ENCODE measurements around the gene PCGF5.
"Not testable (repeated sequence)": the region's sequence is repeated elsewhere in the genome, so short reads cannot be mapped to it uniquely, and the experiment has no call there.

Gene PCGF5

DNA sequence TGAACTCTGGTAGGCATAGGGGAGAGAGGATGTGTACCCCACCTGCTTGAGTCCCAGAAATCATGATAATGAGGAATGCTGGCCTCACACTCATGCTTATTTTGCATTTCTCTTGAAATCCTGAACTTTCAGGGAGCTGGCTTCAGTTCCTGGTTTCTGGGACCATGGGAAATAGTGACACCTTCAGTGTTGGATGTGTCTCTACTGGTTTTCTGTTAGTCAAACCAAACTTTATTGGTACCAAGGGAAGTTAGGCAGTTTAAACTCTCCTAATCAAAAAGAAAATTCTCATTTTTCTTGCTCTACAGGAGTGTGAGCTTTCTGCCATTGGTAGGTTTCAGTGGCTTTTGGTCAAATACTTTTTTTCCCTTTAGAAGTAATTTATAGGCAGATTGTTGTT is 11.8 kb upstream of the PCGF5 start:
- no peak for DNase-seq

DNA sequence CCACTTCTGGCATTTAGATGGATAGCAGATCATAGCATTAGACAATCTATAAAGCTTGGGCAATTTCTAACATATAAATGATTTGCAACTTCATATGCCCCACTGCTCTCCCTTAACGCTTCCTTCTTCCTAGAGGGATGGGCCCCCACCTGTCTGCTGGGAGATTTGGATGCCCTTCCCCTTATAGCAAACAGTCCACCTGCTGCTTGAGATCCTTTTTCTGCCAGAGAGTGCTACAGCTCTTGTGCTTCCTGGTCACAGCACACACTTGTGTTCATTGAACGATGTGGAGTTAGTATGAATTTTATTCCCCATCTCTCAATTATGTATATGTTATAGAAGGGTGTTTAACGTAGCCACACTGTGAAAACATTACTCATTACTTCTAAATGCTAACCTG is 10.4 kb upstream of the PCGF5 start:
- no peak for DNase-seq

DNA sequence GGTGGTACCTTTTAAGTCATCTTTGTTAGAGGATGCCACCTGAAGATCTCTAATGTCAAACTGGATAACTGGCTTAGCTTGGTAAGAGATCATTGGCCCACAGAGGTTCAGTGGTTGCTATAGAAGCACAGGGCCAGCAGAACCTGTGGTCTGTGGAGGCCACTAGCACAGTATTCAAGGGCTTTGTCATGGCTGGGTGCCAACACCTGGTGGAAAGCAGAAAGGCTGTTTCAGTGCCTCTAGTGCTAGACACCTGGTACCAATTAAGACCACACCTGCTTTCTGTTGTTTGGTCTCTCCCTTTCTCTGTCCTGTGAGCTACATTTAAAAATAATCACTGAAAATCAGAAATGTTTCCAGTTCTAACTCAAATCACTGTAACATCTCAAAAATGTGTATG is 10.0 kb upstream of the PCGF5 start:
- DNase-seq = no peak

DNA sequence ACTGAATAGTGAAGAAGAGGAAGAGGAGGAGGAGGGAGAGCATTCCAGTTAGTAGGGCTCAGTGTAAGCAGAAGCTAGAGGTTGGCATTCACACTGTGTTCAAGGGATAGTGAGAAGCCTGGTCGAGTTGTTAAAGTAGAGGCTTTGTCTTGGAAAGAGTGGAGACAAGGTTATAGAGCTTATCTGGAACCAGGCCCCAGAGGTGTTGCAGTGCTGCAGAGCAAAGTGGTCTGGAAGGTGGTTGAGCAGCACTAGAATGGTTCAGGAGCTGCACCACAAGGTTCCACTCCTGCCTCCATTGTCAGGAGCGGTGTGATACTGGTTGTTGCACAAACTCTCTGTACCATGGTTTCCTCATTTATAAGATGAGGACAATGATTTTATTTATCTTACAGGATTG is 8.8 kb upstream of the PCGF5 start:
- DNase-seq = no peak

DNA sequence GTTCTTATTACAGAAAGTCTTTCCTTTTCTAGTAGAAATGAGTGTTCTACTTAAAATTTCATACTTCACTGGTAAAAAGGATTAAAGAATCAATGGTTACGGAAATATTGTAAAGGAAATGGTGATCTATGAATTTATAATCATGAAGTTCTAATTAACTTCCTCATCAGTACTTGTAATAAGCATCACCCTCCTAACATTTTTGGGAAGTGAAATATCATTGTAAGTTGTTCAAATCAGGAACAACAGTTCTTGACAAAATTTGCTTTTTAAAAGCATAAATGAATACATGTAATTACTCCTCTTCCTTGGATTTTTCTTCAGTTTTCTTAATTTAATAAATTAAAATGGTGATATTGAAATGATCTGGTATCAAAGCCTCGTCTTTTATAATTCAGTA is 5.6 kb upstream of the PCGF5 start:
- no peak for DNase-seq

GRCh38 chr10:91215384-91215783 is 5.1 kb upstream of the PCGF5 start:
- DNase-seq = no peak

DNA sequence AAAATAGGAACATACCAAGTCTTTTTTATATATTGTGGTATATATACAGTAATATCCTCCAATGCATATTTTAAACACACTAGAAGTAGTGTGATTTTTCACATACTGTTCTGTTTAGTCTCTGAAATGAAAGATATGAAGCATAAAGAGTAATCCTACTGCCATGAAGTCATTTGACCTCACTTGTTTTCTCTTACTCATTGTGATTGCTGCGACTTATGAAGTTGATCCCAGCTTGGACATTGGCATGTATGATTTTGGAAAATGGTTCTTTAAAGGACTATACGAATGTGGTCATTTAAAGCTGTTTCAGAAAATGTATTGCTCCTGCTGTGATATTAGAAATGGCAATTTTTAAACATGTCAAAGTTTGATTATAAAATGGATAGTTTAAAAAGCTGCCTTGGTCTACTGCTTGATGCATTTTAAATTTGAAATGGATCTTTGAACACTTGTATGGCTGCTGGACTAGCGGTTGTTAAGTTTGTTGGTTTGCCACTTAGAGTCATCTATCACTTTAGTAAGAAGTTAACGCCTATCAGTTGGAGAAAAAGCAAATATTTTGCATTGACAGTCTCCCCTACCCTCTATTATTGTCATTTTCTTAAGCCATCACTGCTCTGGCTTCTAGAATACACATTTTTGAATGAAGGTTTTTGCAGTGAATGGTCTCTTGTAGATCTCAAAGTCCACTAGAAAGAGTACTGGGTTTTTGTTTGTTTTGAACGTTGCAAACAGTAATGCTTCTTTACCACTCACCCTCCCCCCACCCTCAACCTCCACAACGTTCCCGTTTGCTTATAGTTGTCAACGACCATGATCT is 881 bp upstream of the PCGF5 start:
- DNase-seq = no peak

- DNase-seq = peak in 8 of 51 donors; percentile 7 to 47 (median 16)
Observed at GRCh38 chr10:91220954-91221675, 652 bp downstream of the PCGF5 start.

DNA sequence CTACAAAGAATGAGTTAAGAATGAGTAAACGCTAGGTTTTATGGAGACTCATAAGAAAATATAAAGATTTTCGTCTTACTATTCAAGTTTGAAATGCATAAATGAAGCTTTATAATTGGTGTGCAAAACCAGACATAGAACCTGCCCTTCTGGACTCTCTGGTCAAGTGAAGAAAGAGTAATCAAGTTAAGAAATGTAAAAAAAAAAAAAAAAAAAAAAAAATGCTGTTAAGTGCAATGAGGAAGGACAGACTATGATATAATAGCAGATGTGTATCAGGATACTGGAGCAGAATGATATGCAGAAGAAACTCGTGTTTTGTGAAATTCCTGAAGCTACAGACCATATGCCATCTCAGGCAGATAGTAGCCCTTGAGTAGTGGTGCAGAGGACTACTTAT is 5.6 kb downstream of the PCGF5 start:
- no peak for DNase-seq

- DNase-seq = no peak
Observed at GRCh38 chr10:91227576-91227975, 7.1 kb downstream of the PCGF5 start.

DNA sequence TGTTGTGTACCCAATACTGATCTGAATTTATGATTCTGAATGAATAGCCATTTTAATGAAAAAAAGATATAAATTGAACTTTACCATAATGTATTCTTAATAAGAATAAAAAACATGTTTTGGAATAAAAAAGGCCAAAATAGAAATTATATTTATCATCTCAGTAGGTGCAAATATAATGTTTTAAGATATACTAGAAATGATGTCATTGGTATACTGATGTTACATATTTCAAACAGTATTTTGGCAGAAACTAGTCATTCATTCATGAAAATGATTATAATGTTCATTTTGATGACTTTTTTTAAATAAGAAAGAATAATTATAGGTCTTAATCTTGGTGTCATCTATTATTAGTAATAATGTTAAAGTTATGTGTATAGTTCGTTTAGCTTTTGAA is 9.2 kb downstream of the PCGF5 start:
- no peak for DNase-seq

DNA sequence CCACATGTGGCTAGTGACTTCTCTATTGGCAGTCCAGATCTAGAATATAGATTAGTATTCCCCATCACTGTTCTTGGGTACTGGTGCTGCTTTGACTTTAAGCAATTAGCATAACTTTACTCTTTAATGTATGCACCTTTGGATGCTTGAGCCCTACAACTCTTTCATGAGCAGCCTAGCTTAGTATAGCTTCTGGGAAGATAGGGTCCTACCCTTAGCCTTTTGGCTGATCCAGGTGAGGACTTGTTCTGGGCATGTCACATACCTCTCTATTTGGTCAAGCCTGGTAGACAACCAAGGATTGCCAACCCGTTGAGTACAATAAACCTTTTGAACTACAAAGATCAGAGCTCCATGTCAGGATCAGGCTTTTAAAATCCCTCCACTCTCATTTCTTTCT is 17.7 kb downstream of the PCGF5 start:
- DNase-seq = no peak

- no peak for DNase-seq
Observed at GRCh38 chr10:91239789-91240188, 19.3 kb downstream of the PCGF5 start.

- no peak for DNase-seq
Observed at GRCh38 chr10:91242940-91243339, 22.5 kb downstream of the PCGF5 start.

- DNase-seq = peak in 5 of 51 donors; percentile 1 to 9 (median 7)
Observed at GRCh38 chr10:91247360-91248111, 27.1 kb downstream of the PCGF5 start.

DNA sequence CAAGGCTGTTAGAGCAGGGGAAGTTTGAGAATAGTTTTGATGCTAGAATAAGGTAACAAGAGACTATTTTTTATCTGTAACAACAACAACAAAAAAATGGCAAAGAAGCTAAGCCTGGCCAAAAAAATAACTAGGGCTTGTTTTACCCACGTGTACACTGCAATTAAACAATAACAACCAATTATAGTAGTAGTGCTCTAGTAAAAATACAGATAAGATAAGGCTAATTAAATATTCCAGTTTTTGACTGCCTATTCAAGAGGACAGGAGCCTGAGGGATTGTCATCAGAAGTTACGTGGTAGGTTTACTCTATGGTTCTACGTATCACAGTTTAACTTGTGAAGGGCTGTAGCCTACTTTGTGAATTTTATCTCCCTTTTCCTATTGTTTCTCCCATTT is 29.2 kb downstream of the PCGF5 start:
- no peak for DNase-seq

DNA sequence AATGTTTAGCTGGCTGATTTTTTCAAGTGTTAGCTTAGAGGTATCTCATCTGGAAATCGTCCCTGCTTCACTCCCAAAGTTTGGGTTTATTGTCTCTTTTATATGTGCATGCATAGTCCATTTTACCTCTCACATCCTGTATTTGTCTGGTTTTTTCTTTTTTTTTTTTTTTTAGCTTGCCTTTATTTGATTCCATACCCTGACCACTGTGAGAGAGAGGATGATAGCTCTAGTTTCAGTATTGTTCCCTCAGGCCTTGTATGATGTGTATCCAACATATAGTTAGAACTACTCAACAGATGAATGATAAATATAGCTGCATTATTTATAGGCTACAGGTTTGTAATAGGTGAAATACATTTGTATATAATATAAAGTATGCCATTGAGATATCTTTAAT is 29.9 kb downstream of the PCGF5 start:
- no peak for DNase-seq

- DNase-seq = peak in 29 of 51 donors; percentile 1 to 66 (median 18)
Observed at GRCh38 chr10:91251430-91252056, 31.1 kb downstream of the PCGF5 start.

DNA sequence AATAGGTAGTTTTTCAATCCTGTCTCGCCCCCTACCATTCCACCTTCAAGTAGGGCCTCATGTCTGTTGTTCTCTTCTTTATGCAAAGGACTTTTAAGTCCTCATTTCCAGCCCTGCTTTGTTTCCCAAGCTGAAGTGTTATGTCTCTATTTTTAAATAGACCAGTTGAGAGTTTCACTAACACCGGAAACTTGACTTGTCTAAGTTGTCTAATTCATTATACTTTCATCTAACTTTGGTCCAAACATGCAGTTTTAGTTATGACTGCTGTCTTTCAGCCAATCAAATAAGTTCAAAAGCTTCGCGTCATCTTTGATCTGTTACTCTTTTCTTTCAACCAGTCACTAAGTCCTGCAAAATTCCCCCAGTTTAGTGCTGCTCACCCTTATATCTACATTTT is 32.8 kb downstream of the PCGF5 start:
- DNase-seq = no peak

DNA sequence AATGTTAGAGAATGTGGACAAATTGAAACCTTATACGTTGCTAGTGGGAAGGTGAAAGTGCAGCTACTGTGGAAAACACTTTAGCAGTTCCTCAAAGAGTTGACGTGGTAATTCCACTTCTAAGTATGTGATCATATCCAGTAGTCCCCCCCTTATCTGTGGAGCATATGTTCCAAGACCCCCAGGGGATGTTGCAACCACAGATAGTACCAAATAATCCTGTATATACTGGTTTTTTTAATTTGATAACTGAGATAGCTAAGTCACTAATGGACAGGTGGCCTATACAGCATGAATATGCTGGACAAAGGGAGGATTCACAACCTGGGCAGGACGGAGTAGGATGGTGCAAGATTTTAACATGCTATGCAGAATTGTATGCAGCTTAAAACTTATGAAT is 36.8 kb downstream of the PCGF5 start:
- DNase-seq = no peak

DNA sequence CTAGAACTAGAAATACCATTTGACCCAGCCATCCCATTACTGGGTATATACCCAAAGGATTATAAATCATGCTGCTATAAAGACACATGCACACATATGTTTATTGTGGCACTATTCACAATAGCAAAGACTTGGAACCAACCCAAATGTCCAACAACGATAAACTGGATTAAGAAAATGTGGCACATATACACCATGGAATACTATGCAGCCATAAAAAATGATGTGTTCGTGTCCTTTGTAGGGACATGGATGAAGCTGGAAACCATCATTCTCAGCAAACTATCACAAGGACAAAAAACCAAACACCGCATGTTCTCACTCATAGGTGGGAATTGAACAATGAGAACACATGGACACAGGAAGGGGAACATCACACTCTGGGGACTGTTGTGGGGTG is 40.0 kb downstream of the PCGF5 start:
- DNase-seq = not testable (repeated sequence)

DNA sequence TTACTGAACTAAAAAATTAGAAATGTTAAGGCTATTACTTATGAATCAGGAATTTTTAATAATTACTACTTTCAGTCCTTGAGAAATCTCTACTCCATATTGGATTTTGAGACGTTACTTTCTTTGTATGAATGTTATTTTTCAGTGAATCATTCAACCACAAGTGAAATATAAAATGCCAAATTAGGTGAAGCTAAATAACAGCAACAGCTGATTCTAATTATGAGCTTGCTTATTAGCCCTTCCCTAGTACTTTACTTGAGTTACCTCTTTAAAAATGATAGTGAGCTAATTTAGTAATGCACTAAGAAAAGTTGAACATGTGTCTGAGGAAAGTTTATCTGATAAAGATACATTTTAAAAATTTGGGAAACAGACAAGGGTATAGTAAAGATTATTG is 51.4 kb downstream of the PCGF5 start:
- no peak for DNase-seq
